Measurements from ENCODE around the gene HIPK2. TPM values are rescaled to one million over a fixed set of nuclear protein-coding genes. Genes with fewer than 3 reads are reported as not detected.

Gene HIPK2
- total and polyA plus RNA-seq, 2 donors (not counting 3 experiments of a cell fraction or from before 2014, with no cell fraction given), result 9.0 to 43.8 TPM

DNA sequence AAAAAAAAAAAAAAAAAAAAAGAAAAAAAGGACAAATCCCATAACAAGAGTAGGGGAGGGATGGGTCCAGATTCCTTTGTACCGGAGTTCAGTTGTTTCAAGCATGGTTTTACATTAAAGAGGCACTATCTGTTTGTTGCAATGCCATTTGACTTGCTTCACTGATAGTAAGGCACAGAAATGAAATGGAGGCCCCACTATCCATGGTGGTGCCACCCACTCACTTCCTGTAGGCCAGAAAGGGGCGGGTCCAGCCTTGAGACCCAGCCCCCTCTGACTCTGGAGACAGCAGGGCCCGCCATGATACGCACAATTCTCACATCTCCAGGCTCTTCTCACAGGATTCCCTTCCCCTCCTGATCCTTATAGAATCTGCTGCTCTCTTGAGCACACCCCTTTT lies 154.3 kb downstream of the HIPK2 start:
- Histone ChIP-seq H4K20me1 (replicated peaks; ENCODE audit: control insufficient read depth, extremely low read depth, insufficient read depth, low read length) (no peaks in the 10 kb centered on the region), H3K4me1 (ENCODE audit: control insufficient read depth, extremely low read depth, insufficient read depth, low read length) (no peaks in the 10 kb centered on the region), H3K9ac (replicated peaks; ENCODE audit: extremely low read depth, insufficient read depth, low read length) (no peak overlapping the region), H3K4me2 (ENCODE audit: insufficient read depth, low read length) (no peak overlapping the region), H3K9me1 (replicated peaks; ENCODE audit: control insufficient read depth, extremely low read depth, insufficient read depth, low read length) (no peaks in the 10 kb centered on the region), H3K36me3 (ENCODE audit: control insufficient read depth in 2 of 2, extremely low read depth in 1 of 2, insufficient read depth in 2 of 2, low read length in 2 of 2) (peaks cover 9 to 14% of the 10 kb centered on the region in 2 experiments), H3K27ac (ENCODE audit: insufficient read depth, low read depth, low read length) (no peak overlapping the region), H3K4me3 (replicated peaks in 1 of 3; ENCODE audit: insufficient read depth in 1 of 3, low read depth in 1 of 3, low read length in 3 of 3) (no peak overlapping the region), H2AFZ (ENCODE audit: low read depth, low read length) (no peak overlapping the region), H3K27me3 (ENCODE audit: control insufficient read depth in 2 of 2, insufficient read depth in 2 of 2, low read length in 2 of 2) (no peaks in the 10 kb centered on the region), H3K9me3 (replicated peaks; ENCODE audit: control insufficient read depth, insufficient read depth, low read length) (no peaks in the 10 kb centered on the region), H3K79me2 (ENCODE audit: control insufficient read depth, insufficient read depth, low read length) (no peaks in the 10 kb centered on the region)
- POLR2A ChIA-PET, result interaction anchor here (0.7 kb wide), 1 partner anchor 269 kb away, joined by 4 read pairs; no protein-coding TSS in a partner anchor
- intact Hi-C loops (cut with micrococcal nuclease), result no loop called here
- DNase-seq (ENCODE audit: low read depth, low spot score), result no peak
- CTCF ChIA-PET, result no interaction called here
- TF ChIP-seq POLR2A (IDR thresholded peaks at IDR 0.05; ENCODE audit: low read depth, low read length) (no peak), POLR2AphosphoS5 (IDR thresholded peaks at IDR 0.05; ENCODE audit: insufficient read depth, low read depth, low read length) (no peak), FOS (IDR thresholded peaks at IDR 0.05; ENCODE audit: borderline replicate concordance, insufficient read depth, low read length) (no peak), JUN (IDR thresholded peaks at IDR 0.05; ENCODE audit: borderline replicate concordance, insufficient read depth, insufficient read length, low read depth) (no peak), GATA2 (IDR thresholded peaks at IDR 0.05; ENCODE audit: insufficient read depth, insufficient read length, low read depth, low read length) (no peak), EZH2 (IDR thresholded peaks at IDR 0.05; ENCODE audit: borderline replicate concordance, low read depth, low read length, severe bottlenecking) (no peak), MYC (IDR thresholded peaks at IDR 0.05; ENCODE audit: low read depth, low read length) (no peak)
- TF ChIP-seq, protein P1, sequence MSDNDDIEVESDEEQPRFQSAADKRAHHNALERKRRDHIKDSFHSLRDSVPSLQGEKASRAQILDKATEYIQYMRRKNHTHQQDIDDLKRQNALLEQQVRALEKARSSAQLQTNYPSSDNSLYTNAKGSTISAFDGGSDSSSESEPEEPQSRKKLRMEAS (IDR thresholded peaks at IDR 0.05; ENCODE audit: insufficient read depth, insufficient read length), result no peak
- TF ChIP-seq, protein P2, sequence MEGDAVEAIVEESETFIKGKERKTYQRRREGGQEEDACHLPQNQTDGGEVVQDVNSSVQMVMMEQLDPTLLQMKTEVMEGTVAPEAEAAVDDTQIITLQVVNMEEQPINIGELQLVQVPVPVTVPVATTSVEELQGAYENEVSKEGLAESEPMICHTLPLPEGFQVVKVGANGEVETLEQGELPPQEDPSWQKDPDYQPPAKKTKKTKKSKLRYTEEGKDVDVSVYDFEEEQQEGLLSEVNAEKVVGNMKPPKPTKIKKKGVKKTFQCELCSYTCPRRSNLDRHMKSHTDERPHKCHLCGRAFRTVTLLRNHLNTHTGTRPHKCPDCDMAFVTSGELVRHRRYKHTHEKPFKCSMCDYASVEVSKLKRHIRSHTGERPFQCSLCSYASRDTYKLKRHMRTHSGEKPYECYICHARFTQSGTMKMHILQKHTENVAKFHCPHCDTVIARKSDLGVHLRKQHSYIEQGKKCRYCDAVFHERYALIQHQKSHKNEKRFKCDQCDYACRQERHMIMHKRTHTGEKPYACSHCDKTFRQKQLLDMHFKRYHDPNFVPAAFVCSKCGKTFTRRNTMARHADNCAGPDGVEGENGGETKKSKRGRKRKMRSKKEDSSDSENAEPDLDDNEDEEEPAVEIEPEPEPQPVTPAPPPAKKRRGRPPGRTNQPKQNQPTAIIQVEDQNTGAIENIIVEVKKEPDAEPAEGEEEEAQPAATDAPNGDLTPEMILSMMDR (IDR thresholded peaks at IDR 0.05; ENCODE audit: extremely low read depth in 1 of 2, insufficient read depth in 1 of 2, low read depth in 1 of 2, low read length in 2 of 2), result no peak
- dilution Hi-C loops (cut with MboI; ENCODE audit: extremely low pct_ligation_motif_present, low sequenced_read_pairs), result loop anchor here (25.0 kb wide), 1 partner anchor 389 kb away; no protein-coding TSS in a partner anchor
- peak; percentile 12 for FAIRE-seq
- BruUV-seq (replicated peaks), result no TSS peak

Measured in endothelial cell of umbilical vein (primary cell).